ENCODE results near the gene GOLGA6D.
"Not testable (repeated sequence)": the region's sequence is repeated elsewhere in the genome, so short reads cannot be mapped to it uniquely, and the experiment has no call there.

GOLGA6D gene

DNA sequence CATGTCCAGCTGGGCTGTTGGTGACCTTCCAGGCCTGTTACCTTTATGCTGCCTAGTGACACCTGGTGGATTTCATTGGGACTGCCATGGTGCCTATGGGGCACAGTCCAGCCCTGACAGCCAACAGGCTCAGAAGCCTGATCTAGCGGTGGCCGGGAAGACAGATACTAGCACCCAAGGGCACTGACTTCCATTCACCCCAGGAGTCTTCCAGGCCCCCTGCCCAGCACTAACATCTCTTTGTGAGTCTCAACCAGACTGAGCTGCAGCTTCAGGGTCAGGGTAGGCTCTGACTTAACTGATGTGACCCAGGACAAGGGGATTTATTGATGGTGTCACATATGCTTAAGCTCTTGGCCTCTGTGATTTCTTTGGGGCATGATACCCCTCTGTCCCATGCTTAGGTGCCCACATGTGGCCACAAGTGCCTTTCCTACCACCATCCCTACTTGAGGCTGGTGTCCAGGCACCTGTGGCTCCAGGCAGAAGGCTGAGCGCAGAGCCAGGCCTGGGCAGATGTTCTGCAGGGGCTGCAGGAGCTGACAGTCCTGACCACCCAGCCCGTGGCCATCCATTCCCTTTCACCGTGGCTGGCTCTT is 8.0 kb upstream of the GOLGA6D start:
- not testable (repeated sequence) for H3K4me3 ChIP-seq (ENCODE audit: low read depth, low read length)
- peak; percentile 54 for DNase-seq (ENCODE audit: low read depth)

DNA sequence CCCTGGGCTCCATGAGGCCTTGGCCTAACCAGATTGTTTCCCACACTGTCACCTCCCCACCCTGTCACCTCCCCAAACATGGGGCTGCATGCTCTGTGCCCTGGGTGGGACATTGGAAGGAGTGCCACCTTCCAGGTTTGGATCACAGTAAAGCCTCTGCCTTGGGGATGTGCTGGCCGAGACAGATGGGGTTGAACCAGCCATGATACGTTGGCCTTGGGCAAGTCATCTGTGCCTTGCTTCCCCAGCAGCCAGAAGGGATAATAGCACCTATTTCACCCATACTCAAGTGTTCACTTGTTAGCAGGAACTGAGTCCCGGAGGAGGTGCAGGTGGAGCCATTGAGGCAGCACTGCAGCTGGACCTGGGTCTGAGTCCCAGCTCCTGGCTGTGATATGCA is 7.0 kb upstream of the GOLGA6D start:
- H3K4me3 ChIP-seq (ENCODE audit: low read depth, low read length); DNase-seq (ENCODE audit: low read depth): not testable (repeated sequence)

More for the DNA sequence above, 8.0 kb upstream of the GOLGA6D start:
- TF ChIP-seq, protein P1, sequence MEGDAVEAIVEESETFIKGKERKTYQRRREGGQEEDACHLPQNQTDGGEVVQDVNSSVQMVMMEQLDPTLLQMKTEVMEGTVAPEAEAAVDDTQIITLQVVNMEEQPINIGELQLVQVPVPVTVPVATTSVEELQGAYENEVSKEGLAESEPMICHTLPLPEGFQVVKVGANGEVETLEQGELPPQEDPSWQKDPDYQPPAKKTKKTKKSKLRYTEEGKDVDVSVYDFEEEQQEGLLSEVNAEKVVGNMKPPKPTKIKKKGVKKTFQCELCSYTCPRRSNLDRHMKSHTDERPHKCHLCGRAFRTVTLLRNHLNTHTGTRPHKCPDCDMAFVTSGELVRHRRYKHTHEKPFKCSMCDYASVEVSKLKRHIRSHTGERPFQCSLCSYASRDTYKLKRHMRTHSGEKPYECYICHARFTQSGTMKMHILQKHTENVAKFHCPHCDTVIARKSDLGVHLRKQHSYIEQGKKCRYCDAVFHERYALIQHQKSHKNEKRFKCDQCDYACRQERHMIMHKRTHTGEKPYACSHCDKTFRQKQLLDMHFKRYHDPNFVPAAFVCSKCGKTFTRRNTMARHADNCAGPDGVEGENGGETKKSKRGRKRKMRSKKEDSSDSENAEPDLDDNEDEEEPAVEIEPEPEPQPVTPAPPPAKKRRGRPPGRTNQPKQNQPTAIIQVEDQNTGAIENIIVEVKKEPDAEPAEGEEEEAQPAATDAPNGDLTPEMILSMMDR (IDR thresholded peaks at IDR 0.05; ENCODE audit: low read depth, low read length): peak; percentile 32

DNA sequence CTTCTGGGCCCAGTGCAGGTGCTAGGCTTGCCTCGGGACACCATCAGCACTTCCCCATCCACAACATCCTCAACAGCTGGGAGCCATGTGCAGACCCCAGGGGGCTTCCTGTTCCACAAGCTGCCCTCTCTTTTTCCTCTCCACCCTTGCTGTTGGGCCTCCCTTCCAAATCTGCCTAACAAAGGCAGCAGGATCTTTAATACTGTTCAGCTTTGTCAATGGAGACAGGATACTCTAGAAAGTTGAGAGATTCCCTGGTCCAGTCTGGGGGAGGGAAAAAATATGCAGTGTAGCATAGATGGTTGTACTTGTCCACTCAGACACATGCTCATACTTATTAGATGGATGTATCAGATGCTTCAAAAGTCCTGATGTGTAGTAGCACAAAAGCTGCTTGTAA is 4.1 kb upstream of the GOLGA6D start:
- H3K4me3 ChIP-seq (ENCODE audit: low read depth, low read length): not testable (repeated sequence)
- peak; percentile 12 for DNase-seq (ENCODE audit: low read depth)

DNA sequence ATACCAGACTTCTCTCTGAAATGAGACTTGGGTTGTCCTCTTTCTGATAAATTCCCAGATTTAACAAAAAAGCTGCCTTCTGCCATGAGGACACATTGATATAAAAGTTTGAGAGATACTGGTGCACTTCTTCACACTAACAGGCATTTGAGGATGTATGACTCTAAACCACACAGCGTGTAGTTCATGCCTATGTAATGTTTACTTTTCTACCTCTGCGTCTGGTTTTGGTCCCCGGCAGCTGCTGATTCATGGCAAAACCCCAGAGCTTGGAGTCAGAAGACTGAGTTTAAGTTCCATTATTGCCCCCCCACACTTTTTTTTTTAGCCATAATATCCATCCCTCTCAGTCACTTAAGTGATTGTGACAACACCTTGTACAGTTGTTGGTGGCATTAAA is 1.5 kb downstream of the GOLGA6D start:
- DNase-seq (ENCODE audit: low read depth); H3K4me3 ChIP-seq (ENCODE audit: low read depth, low read length): not testable (repeated sequence)

DNA sequence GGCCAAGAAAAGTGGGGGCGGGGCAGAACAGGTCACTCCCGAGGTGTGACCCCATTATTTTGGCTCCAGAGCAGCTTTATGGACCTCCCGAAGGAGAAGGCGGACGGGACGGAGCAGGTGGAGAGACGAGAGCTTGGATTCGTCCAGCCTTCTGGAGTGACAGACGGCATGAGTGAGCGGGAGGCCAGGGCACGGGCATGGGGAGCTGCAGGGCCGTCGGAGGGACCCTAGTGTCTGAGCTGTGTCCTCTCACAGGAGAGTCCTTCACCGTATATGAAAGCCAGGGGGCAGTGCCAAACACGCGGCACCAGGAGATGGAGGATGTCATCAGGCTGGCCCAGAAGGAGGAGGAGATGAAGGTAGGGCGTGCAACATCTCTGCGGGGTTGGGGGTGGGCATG is 11.0 kb downstream of the GOLGA6D start:
- DNase-seq (ENCODE audit: low read depth); H3K4me3 ChIP-seq (ENCODE audit: low read depth, low read length): not testable (repeated sequence)

DNA sequence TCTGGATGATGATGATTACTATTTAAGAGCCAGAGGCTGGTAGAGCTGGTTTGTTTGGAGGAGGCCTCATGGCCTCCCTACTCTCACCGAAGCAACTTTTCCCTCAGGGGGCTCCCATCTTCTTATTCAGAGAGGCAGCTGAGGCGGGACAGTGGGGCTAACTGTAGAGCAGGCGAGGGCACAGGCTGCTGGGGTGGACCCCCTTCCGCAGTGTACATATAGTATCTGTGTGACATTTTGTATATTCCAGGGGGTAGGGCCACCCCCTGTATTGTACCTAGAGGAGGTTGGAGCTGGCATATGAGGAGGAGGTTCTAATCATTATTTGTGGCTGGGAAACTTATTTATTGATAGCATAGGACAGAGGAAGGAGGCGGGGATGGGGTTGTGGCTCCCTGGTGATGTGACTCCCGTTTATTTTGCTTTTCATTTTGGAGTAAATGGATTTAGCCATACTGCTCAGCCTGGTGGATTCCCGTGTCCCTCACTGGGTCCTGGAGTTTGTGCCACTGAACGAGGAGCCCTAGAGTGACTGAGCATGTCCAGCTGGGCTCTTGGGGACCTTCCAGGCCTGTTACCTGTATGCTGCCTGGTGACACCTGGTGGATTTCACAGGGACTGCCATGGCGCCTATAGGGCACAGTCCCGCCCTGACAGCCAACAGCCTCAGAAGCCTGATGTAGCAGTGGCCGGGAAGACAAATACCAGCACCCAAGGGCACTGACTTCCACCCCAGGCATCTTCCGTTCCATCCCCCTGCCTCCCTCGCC is 16.1 kb downstream of the GOLGA6D start:
- H3K4me3 ChIP-seq (ENCODE audit: low read depth, low read length); DNase-seq (ENCODE audit: low read depth): not testable (repeated sequence)

DNA sequence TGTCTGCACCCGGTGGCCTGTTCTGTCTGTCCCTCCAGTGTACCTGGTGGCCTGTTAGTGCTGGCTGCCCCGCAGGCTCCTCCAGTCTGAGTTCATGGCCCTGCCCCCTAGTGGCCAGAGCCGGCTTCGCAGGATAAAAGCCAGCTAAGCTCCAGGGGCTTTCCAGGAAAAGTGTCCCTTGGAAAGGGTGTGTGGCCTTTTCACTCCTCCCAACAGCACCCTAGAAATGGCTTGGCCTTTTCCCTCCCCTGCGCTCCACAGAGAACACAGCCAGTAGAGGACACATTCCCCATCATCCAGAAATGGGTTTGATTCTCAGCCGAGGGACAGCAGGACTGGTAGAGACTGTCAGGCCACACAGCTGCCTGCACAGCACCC is 16.7 kb downstream of the GOLGA6D start:
- TF ChIP-seq, protein P1 (IDR thresholded peaks at IDR 0.05; ENCODE audit: low read depth, low read length): peak; percentile 36
- H3K4me3 ChIP-seq (ENCODE audit: low read depth, low read length); DNase-seq (ENCODE audit: low read depth): not testable (repeated sequence)

DNA sequence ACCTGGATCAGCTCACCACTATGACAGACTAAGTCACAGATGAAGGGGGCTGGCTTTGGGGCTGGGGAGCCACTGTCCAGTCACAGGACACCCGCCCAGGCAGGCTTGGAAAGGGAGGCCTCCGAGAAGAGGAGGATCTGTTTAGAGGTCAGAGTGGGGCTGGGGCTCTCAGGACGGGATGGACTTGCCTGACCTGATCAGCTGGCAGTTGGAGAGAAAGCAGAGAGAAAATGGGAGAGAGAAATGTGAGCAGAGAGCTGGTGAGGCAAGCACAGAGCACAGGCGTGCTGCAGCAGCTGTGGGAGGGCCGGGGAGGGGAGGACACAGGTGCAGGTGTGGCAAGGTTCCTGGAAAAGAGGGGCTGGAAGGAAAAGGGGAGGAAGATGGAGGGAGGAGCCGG is 17.4 kb downstream of the GOLGA6D start:
- DNase-seq (ENCODE audit: low read depth); H3K4me3 ChIP-seq (ENCODE audit: low read depth, low read length): not testable (repeated sequence)

DNA sequence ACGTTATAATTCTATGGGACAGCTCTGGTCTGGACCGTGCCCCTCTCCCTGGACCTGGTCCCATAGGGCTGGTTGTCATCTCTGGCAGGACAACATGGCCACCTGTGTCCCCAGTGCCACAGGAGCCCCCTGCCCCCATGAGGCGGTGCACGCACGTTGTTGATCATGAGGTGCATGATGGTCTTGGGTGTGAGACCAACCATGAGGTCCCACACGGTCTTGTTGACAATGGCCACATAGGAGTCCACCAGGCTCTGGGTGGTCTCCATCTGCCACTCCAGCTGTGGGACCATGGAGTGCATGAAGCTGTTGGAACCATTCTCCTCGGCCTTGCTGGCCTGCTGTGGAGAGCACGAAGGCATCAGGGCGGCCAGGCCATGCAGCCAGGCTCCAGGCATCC is 19.7 kb downstream of the GOLGA6D start:
- DNase-seq (ENCODE audit: low read depth): no peak
- no peak for TF ChIP-seq POLR2A (IDR thresholded peaks at IDR 0.05; ENCODE audit: extremely low read depth, insufficient read length)
- TF ChIP-seq MYC (IDR thresholded peaks at IDR 0.05; ENCODE audit: low read depth, low read length): no peak
- TF ChIP-seq, protein P2, sequence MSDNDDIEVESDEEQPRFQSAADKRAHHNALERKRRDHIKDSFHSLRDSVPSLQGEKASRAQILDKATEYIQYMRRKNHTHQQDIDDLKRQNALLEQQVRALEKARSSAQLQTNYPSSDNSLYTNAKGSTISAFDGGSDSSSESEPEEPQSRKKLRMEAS (IDR thresholded peaks at IDR 0.05; ENCODE audit: low read depth, low read length): no peak
- TF ChIP-seq, protein P1 (IDR thresholded peaks at IDR 0.05; ENCODE audit: low read depth, low read length): no peak
- H3K4me3 ChIP-seq (ENCODE audit: low read depth, low read length): no peak overlapping the region

DNA sequence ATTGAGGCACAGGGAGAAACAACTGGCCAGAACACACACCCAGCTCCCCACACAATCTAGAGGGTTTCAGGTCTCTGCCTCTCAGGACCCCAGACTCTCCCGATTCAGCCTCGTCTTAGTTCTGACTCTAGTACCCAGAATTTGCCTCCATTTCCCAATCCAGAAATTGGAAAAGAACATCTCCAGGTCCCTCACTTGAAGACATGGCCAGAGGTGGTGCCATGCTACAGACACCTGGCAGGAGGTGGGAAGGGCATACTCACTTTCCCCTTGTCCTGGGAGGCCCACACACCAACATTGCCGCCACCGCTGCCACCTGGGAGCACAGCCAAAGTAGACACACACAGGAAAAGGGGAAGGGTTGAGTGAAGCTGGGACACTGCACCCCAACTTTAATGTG is 20.1 kb downstream of the GOLGA6D start:
- not testable (repeated sequence) for DNase-seq (ENCODE audit: low read depth); H3K4me3 ChIP-seq (ENCODE audit: low read depth, low read length)

Measured in NB4 (cell line).